CD4-positive, alpha-beta T cell treated with Interleukin-1 beta for 1 hour (primary cell): ENCODE results near the gene NOL4L.
A peak's percentile ranks its signal among the peaks of the same experiment; 100 is the strongest.

Experiments used
- DNase-seq, 2 donors: peaks; one replicate each; pipeline ENCODE4 v3.0.0-alpha.2; 2020 to 2022

NOL4L gene

GRCh38 chr20:32559753-32560380, 25.3 kb downstream of the NOL4L start:
- DNase-seq, result no peak

- no peak for DNase-seq
Measured at GRCh38 chr20:32559205-32559752, 25.9 kb downstream of the NOL4L start.

GRCh38 chr20:32558526-32558925, 26.6 kb downstream of the NOL4L start:
- DNase-seq, result no peak

GRCh38 chr20:32557319-32557718, 27.8 kb downstream of the NOL4L start:
- no peak for DNase-seq

GRCh38 chr20:32556312-32557184, 28.6 kb downstream of the NOL4L start:
- DNase-seq, result no peak

- no peak for DNase-seq
Measured at GRCh38 chr20:32555584-32555983, 29.5 kb downstream of the NOL4L start.

- no peak for DNase-seq
Measured at GRCh38 chr20:32554965-32555289, 30.2 kb downstream of the NOL4L start.

- DNase-seq, result no peak
Measured at GRCh38 chr20:32553618-32554017, 31.5 kb downstream of the NOL4L start.

GRCh38 chr20:32551693-32552092, 33.4 kb downstream of the NOL4L start:
- no peak for DNase-seq

GRCh38 chr20:32549842-32550241, 35.3 kb downstream of the NOL4L start:
- no peak for DNase-seq

- no peak for DNase-seq
Measured at GRCh38 chr20:32547753-32548034, 37.4 kb downstream of the NOL4L start.

GRCh38 chr20:32546918-32547752, 38.0 kb downstream of the NOL4L start:
- no peak for DNase-seq

- no peak for DNase-seq
Measured at GRCh38 chr20:32544893-32545840, 40.0 kb downstream of the NOL4L start.

- no peak for DNase-seq
Measured at GRCh38 chr20:32544260-32544722, 40.8 kb downstream of the NOL4L start.

- no peak for DNase-seq
Measured at GRCh38 chr20:32543570-32544259, 41.4 kb downstream of the NOL4L start.

GRCh38 chr20:32542259-32542615, 42.9 kb downstream of the NOL4L start:
- no peak for DNase-seq

GRCh38 chr20:32541323-32542258, 43.5 kb downstream of the NOL4L start:
- no peak for DNase-seq

GRCh38 chr20:32539817-32540675, 45.1 kb downstream of the NOL4L start:
- peak; percentile 69 to 77 for DNase-seq

- no peak for DNase-seq
Measured at GRCh38 chr20:32539026-32539816, 45.9 kb downstream of the NOL4L start.
